Cardiac muscle cell (in vitro differentiated cells and primary cell): ENCODE data around the gene PGAM1. TPM values are rescaled to one million over a fixed set of nuclear protein-coding genes. Genes with fewer than 3 reads are reported as not detected.

Experiments used
- DNase-seq, 2 donors: peaks; one replicate each; pipeline versions ENCODE4 v3.0.0 to v3.0.0-alpha.2; 2010 to 2017; ENCODE audit warnings: low read depth in 1 of 2, low spot score in 1 of 2
- H3K27ac ChIP-seq: fragments of 200-600 bp; sonication (generic); 2 replicates; pipeline ENCODE4 v1.5.1; 2016
- H3K27me3 ChIP-seq: fragments of 200-600 bp; sonication (generic); 2 replicates; pipeline ENCODE4 v1.6.0; 2016; ENCODE audit warnings: control low read depth
- H3K36me3 ChIP-seq: fragments of 200-600 bp; sonication (generic); 2 replicates; pipeline ENCODE4 v1.5.1; 2016; ENCODE audit warnings: control low read depth
- H3K4me1 ChIP-seq: fragments of 200-600 bp; sonication (generic); 2 replicates; pipeline ENCODE4 v1.8.1; 2017; ENCODE audit warnings: low read depth, mild to moderate bottlenecking, mixed run types
- H3K4me3 ChIP-seq: fragments of 200-600 bp; sonication (generic); 2 replicates; pipeline ENCODE4 v1.5.1; 2016; ENCODE audit warnings: mild to moderate bottlenecking
- H3K9me3 ChIP-seq: fragments of 200-600 bp; sonication (generic); 2 replicates; pipeline ENCODE4 v1.5.1; 2017; ENCODE audit warnings: low read depth, mild to moderate bottlenecking, control low read depth
- polyA plus RNA-seq: library from polyadenylated mRNA; unstranded; fragments of >200 nt; fragmentation: Nextera tagmentation; extraction: Ambion mirVana; gene quantifications from 2 replicates; pipeline ENCODE4 v1.2.1, GENCODE V29; 2016
- total RNA-seq: library from RNA; depleted of rRNA; stranded (reverse); fragments of >200 nt; gene quantifications from 2 replicates; pipeline ENCODE4 v1.2.3, GENCODE V29; 2016
- TF ChIP-seq, protein P1 (sequence below): IDR thresholded peaks from 2 replicates; pipeline ENCODE4 v1.5.1; 2012; ENCODE audit warnings: low read depth, mild to moderate bottlenecking, low read length

Gene PGAM1
- total and polyA plus RNA-seq, 2 experiments from 2014 or later = 912 to 1,889 TPM

DNA sequence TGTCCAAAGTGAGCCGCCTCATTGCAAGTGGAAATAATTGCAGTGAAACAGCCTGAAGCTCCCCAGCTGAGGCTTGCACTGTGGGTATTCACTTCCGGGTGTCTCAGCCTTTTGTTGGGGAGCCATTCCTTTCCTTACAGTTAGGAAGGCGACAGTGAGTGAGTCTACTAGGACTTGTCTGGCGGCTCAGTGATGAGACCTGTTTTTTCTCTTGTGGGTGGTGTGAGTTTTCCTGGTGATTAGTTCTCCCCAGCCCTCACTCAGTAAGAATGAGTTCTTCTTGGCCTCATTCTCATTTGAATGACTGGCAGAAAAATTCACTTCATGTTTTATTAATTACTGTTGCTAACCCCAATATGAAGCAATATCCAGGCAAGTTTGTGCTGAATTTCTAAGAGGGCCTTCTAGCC, 2.6 kb downstream of the PGAM1 start:
- Histone ChIP-seq H3K27me3 (no peaks in the 10 kb centered on the region), H3K9me3 (no peaks in the 10 kb centered on the region), H3K27ac (peak overlapping the region; percentile 68), H3K4me1 (peaks cover 11% of the 10 kb centered on the region), H3K36me3 (peaks cover 33% of the 10 kb centered on the region), H3K4me3 (peak overlapping the region; percentile 62)
- TF ChIP-seq, protein P1, sequence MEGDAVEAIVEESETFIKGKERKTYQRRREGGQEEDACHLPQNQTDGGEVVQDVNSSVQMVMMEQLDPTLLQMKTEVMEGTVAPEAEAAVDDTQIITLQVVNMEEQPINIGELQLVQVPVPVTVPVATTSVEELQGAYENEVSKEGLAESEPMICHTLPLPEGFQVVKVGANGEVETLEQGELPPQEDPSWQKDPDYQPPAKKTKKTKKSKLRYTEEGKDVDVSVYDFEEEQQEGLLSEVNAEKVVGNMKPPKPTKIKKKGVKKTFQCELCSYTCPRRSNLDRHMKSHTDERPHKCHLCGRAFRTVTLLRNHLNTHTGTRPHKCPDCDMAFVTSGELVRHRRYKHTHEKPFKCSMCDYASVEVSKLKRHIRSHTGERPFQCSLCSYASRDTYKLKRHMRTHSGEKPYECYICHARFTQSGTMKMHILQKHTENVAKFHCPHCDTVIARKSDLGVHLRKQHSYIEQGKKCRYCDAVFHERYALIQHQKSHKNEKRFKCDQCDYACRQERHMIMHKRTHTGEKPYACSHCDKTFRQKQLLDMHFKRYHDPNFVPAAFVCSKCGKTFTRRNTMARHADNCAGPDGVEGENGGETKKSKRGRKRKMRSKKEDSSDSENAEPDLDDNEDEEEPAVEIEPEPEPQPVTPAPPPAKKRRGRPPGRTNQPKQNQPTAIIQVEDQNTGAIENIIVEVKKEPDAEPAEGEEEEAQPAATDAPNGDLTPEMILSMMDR = no peak
- DNase-seq = peak in 1 of 2 donors; percentile 32

DNA sequence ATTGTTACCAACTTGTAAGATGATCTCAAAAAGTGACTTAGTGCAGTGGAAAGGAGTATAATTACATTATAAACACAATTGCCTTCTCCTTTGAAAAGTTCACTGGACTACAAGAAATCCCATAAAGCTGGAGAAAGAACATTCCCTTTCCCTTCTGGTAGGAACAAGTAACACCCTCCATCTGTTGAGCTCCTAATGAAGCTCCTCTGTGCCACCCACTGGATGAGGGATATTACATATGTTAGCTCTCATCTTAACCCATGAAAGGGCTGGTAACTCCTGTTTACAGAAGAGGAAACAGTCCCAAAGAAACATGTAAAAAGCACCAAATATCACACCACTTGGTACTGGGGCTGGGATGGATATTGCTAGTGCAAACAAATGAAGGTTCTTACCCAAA, 8.1 kb downstream of the PGAM1 start:
- Histone ChIP-seq H3K4me3 (no peak overlapping the region), H3K27ac (peak overlapping the region; percentile 78), H3K27me3 (no peaks in the 10 kb centered on the region), H3K36me3 (peaks cover 66% of the 10 kb centered on the region), H3K4me1 (peaks cover 3% of the 10 kb centered on the region), H3K9me3 (no peaks in the 10 kb centered on the region)
- peak in 1 of 2 donors; percentile 25 for DNase-seq
- TF ChIP-seq, protein P1 = no peak

DNA sequence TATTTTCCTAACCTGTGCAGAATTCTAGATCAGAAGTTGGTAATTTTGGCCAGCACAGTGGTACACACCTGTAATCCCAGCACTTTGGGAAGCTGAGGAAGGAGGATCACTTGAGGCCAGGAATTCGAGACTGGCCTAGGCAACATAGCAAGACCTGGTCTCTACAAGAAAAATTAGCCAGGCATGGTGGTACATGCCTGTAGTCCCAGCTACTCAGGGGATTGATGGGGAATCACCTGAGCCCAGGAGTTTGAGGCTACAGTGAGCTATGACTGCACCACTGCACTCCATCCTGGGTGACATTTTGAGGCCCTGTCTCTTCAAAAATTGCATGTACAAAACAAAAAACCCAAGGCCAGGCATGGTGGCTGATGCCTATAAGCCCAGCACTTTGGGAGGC, 8.6 kb downstream of the PGAM1 start:
- H3K27me3 ChIP-seq = no peaks in the 10 kb centered on the region
- H3K27ac ChIP-seq = peak overlapping the region; percentile 78
- peaks cover under 1% of the 10 kb centered on the region for H3K4me1 ChIP-seq
- H3K4me3 ChIP-seq = no peak overlapping the region
- peaks cover 63% of the 10 kb centered on the region for H3K36me3 ChIP-seq
- H3K9me3 ChIP-seq = no peaks in the 10 kb centered on the region
- TF ChIP-seq, protein P1 = no peak
- no peak for DNase-seq

DNA sequence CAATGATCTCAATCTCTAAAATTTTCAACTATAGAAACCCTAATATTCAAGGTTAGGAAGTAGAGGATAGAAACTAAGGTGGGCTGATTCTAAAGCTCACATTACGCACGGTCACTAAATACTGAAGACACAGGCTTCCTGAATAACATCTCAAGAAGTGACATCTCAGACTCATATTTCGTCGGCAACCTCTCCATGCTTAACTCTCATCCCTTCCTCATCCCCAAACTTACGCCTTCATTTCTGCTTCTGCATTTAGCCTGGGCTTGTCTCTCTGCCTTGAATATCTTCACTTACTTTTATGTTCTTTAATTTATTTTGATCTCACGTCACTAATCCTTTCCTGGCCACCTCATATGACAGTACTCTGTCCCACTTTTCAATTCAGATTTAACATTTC, 9.2 kb downstream of the PGAM1 start:
- Histone ChIP-seq H3K4me1 (no peaks in the 10 kb centered on the region), H3K36me3 (peaks cover 60% of the 10 kb centered on the region), H3K4me3 (no peak overlapping the region), H3K27me3 (no peaks in the 10 kb centered on the region), H3K9me3 (no peaks in the 10 kb centered on the region), H3K27ac (peak overlapping the region; percentile 78)
- no peak for DNase-seq
- TF ChIP-seq, protein P1 = no peak

DNA sequence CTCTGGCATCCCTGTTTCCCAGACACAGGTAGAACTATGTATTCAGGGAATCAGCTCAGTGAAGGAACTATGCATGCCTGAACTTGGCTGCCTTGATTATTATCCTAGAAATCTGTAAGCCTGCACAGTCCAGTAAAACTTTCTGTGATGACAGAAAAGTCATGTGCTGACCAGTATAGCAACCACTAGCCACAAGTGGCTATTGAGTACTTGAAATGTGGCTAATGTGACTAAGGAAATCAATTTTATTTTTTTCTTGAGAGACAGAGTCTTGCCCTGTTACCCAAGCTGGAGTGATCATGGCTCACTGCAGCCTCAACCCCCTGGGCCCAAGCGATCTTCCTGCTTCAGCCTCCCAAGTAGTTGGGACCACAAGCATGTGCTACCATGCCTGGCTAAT, 16.3 kb downstream of the PGAM1 start:
- no peak for DNase-seq
- Histone ChIP-seq H3K27ac (no peak overlapping the region), H3K4me1 (peaks cover 8% of the 10 kb centered on the region), H3K9me3 (no peaks in the 10 kb centered on the region), H3K27me3 (no peaks in the 10 kb centered on the region), H3K4me3 (no peak overlapping the region), H3K36me3 (peaks cover 16% of the 10 kb centered on the region)
- TF ChIP-seq, protein P1 = no peak

DNA sequence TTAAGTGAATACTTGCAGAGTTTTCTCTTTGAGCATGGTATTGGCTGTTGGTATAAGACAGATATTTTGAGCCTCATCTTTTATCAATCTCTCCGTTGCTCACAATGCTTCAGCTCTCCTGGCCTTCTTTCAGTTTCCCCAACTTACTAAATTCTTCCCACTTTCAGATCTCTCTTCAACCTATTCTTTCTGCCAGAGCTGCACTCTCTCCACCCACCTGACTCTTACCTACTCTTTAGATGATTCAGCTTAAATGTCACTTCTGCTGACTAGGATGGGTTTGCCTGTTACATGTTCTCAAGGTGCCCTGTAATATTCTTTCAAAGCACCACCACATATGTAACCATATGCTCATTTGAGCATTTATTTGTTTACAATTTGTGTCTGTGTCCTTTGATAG, 18.2 kb downstream of the PGAM1 start:
- TF ChIP-seq, protein P1 = no peak

More for the DNA sequence above, 18.2 kb downstream of the PGAM1 start:
- H3K4me1 ChIP-seq = peaks cover 8% of the 10 kb centered on the region
- H3K4me3 ChIP-seq = no peak overlapping the region
- no peaks in the 10 kb centered on the region for H3K27me3 ChIP-seq
- H3K36me3 ChIP-seq = peaks cover 6% of the 10 kb centered on the region
- no peak for DNase-seq
- no peaks in the 10 kb centered on the region for H3K9me3 ChIP-seq
- no peak overlapping the region for H3K27ac ChIP-seq
